Heart left ventricle (tissue), 13 donors: ENCODE measurements around the gene MYO15A.

Source experiments
- CTCF ChIP-seq, 12 donors: fragments of 200-600 bp; sonication (generic) in 4 of 12; IDR thresholded peaks; one replicate each; pipeline versions ENCODE4 v1.5.0 to v1.8.0; 2018 to 2022; ENCODE audit warnings: antibody characterized with exemption in 12 of 12, mild to moderate bottlenecking in 5 of 12
- POLR2A ChIP-seq, 2 donors: fragments of 450-650 bp; IDR thresholded peaks; one replicate each; pipeline ENCODE4 v1.6.1; 2017; ENCODE audit warnings: antibody characterized with exemption in 2 of 2, mild to moderate bottlenecking in 2 of 2, moderate library complexity in 2 of 2
- donor health status: ischemic (EF 13 %, LVEDD 7.1; RV severe dilation, severe dysfunction).
- donor health status: DM: no; HTN: yes; CAD: no.
- donor health status: DM: no; HTN: no; CAD: no.
- donor health status: ischemic (EF 25% LVEDD 6.9; RV normal size, moderate dysfunction).
- donor health status: ischemic (EF 25% LVEDD 5.7; RV mildly dilated, moderate dysfunction).
- donor health status: ischemic (EF 35%, LVEDD 5.7; RV mildly dilated, moderate dysfunction).
- donor health status: nonischemic (EF 11% LVEDD 7.7; RV severe dilation, severe dysfunction).
- donor health status: DM: yes; HTN: yes; CAD: no.
- donor health status: PGD.
- donor health status: ischemic (EF 29% LVEDD 5.4; RV normal size, mild dysfunction).
- donor health status: nonischemic (EF 23%, LVEDD 6.1; RV moderate dilation, normal function).

- TF ChIP-seq POLR2A (IDR thresholded peaks at IDR 0.05) (no peak), CTCF (IDR thresholded peaks at IDR 0.05) (no peak)
Measured at GRCh38 chr17:18100616-18101015, 7.9 kb upstream of the MYO15A start.
